ENCODE measurements around the gene IRGC. TPM values are rescaled to one million over a fixed set of nuclear protein-coding genes. Genes with fewer than 3 reads are reported as not detected.

The IRGC gene
- total RNA-seq, 4 donors from 2014 or later, result not detected

GRCh38 chr19:43692385-43692784, 23.5 kb upstream of the IRGC start:
- H3K36me3 ChIP-seq, result no peaks in the 10 kb centered on the region
- no peak overlapping the region for H3K4me3 ChIP-seq
- no peaks in the 10 kb centered on the region for H3K27me3 ChIP-seq
- WGBS, result 90% methylated on average over 2 of the region's 2 CpGs
- TF ChIP-seq EP300 (IDR thresholded peaks at IDR 0.05) (no peak), POLR2A (IDR thresholded peaks at IDR 0.05) (no peak), CTCF (IDR thresholded peaks at IDR 0.05) (no peak), POLR2AphosphoS5 (IDR thresholded peaks at IDR 0.05) (no peak)
- no peak for DNase-seq (ENCODE audit: low spot score in 2 of 2)
- H3K9me3 ChIP-seq, result no peaks in the 10 kb centered on the region
- no peak overlapping the region for H3K27ac ChIP-seq
- H3K4me1 ChIP-seq, result no peaks in the 10 kb centered on the region

- Histone ChIP-seq H3K27ac (no peak overlapping the region), H3K9me3 (no peaks in the 10 kb centered on the region), H3K4me3 (no peak overlapping the region), H3K4me1 (no peaks in the 10 kb centered on the region), H3K27me3 (no peaks in the 10 kb centered on the region), H3K36me3 (no peaks in the 10 kb centered on the region)
- TF ChIP-seq EP300 (IDR thresholded peaks at IDR 0.05), result no peak
- no peak for TF ChIP-seq POLR2A (IDR thresholded peaks at IDR 0.05)
- no peak for TF ChIP-seq POLR2AphosphoS5 (IDR thresholded peaks at IDR 0.05)
- no peak for TF ChIP-seq CTCF (IDR thresholded peaks at IDR 0.05)
- WGBS, result 85% methylated on average over 4 of the region's 4 CpGs
- no peak for DNase-seq (ENCODE audit: low spot score in 2 of 2)
These were observed 23.0 kb upstream of the IRGC start for GRCh38 chr19:43692877-43693276.

GRCh38 chr19:43694553-43694952, 21.3 kb upstream of the IRGC start:
- no peaks in the 10 kb centered on the region for H3K9me3 ChIP-seq
- H3K4me3 ChIP-seq, result no peak overlapping the region
- TF ChIP-seq POLR2A (IDR thresholded peaks at IDR 0.05) (no peak), EP300 (IDR thresholded peaks at IDR 0.05) (no peak), CTCF (IDR thresholded peaks at IDR 0.05) (no peak), POLR2AphosphoS5 (IDR thresholded peaks at IDR 0.05) (no peak)
- H3K36me3 ChIP-seq, result no peaks in the 10 kb centered on the region
- H3K27ac ChIP-seq, result no peak overlapping the region
- H3K4me1 ChIP-seq, result peaks cover 6% of the 10 kb centered on the region
- DNase-seq (ENCODE audit: low spot score in 2 of 2), result no peak
- no peaks in the 10 kb centered on the region for H3K27me3 ChIP-seq
- 77% methylated on average over 5 of the region's 5 CpGs for WGBS

- TF ChIP-seq POLR2A (IDR thresholded peaks at IDR 0.05) (no peak), CTCF (IDR thresholded peaks at IDR 0.05) (no peak), EP300 (IDR thresholded peaks at IDR 0.05) (no peak), POLR2AphosphoS5 (IDR thresholded peaks at IDR 0.05) (no peak)
- no peaks in the 10 kb centered on the region for H3K36me3 ChIP-seq
- H3K27ac ChIP-seq, result no peak overlapping the region
- 89% methylated on average over 6 of the region's 6 CpGs for WGBS
- no peaks in the 10 kb centered on the region for H3K9me3 ChIP-seq
- no peak overlapping the region for H3K4me3 ChIP-seq
- peaks cover 18% of the 10 kb centered on the region for H3K4me1 ChIP-seq
- no peak for DNase-seq (ENCODE audit: low spot score in 2 of 2)
- no peaks in the 10 kb centered on the region for H3K27me3 ChIP-seq
These were observed 19.7 kb upstream of the IRGC start for GRCh38 chr19:43695985-43696704.

GRCh38 chr19:43697295-43697694, 18.6 kb upstream of the IRGC start:
- 85% methylated on average over 5 of the region's 5 CpGs for WGBS
- H3K27me3 ChIP-seq, result no peaks in the 10 kb centered on the region
- no peaks in the 10 kb centered on the region for H3K9me3 ChIP-seq
- H3K27ac ChIP-seq, result no peak overlapping the region
- H3K4me1 ChIP-seq, result peaks cover 22% of the 10 kb centered on the region
- H3K4me3 ChIP-seq, result no peak overlapping the region
- DNase-seq (ENCODE audit: low spot score in 2 of 2), result no peak
- no peaks in the 10 kb centered on the region for H3K36me3 ChIP-seq
- no peak for TF ChIP-seq CTCF (IDR thresholded peaks at IDR 0.05)
- TF ChIP-seq POLR2A (IDR thresholded peaks at IDR 0.05), result no peak
- no peak for TF ChIP-seq POLR2AphosphoS5 (IDR thresholded peaks at IDR 0.05)
- TF ChIP-seq EP300 (IDR thresholded peaks at IDR 0.05), result no peak

All from suprapubic skin (tissue), 4 donors.